HG03196 (cell line): ENCODE results near the gene PPP3R1.

Source experiments
- ATAC-seq: cut with Tn5 transposase; IDR thresholded peaks from one replicate; pipeline ENCODE4 v1.9.1; 2021; ENCODE audit not compliant: unreplicated experiment

The PPP3R1 gene

DNA sequence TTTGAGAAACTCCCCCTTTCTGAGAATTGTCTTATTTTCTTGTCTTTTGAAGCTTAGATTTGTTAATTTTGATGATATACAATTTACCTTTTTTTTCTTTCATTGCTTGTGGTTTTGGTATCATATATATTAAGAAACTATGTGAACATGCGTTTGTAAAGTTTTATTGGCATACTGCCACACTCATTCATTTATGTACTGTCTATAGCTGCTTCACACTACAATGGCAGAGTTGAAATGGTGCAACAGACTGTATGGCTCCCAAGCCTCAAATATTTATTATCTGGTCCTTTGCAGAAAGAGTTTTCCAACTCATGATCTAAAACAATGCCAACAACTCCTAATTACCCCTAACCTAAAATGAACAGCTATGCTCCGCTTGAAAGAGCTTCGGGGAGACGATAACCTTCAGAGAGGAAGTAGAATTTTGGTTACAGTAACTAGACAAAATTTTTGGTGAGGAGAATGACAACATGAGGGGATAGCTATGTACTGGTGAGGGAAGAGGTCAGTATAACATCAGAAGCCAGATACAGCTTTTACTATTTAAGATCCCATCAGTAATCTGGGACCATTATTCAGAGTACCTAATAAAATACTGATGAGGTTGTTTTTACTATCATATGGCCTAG is 16.1 kb downstream of the PPP3R1 start:
- ATAC-seq, result no peak

DNA sequence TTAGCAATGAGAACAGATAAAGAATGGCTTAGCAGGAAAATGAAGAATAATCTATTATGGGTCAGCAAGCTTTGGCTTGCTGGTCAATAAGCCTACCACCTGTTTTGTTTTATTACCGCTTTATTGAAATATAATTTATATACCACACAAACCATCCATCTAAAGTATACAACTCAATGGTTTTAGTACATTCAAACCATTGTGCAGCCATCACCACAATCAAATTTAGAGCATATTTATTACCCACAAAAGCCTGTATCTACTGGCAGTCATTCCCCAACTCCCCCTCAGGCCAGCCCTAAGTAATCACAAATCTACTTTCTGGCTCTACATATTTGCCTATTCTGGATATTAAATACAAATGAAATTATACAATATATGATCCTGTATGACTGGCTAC is 17.2 kb downstream of the PPP3R1 start:
- no peak for ATAC-seq

GRCh38 chr2:68234405-68234804 is 17.9 kb downstream of the PPP3R1 start:
- no peak for ATAC-seq

- ATAC-seq, result no peak
Measured at GRCh38 chr2:68231061-68231372, 21.3 kb downstream of the PPP3R1 start.

DNA sequence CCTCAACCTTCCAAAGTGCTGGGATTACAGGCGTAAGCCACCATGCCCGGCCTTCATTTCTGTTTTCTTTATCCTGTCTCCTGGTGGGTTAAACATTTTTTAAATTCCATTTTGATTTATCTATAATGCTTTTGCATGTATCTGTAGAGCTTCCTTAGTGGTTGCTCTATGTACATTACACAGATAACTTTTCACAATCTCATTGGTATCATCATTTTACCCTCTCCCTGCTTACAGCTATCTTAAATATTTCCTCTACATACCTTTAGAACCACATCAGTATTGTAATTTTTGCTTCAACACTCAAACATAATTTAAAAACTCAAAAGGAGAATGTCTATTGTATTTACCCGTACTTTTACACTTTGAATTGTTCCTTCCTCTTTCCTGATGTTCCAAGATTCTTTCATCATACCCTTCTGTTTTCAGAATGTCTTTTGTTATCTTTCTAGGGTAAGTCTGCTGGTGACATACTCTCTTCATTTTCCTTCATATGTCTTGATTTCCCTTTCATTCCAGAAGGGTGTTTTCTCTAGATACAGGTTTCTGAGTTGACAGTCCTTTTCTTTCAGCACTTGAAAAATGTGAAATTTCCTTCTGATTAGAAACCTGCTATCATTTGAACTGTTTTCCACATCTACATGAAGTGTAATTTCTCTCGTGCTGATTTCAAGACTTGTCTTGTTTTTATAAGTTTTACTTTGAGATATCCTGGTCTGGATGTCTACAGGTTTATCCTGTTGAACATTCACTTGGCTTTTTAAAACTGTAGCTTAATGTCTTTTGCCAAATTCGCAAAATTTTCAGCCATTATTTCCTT is 21.9 kb downstream of the PPP3R1 start:
- no peak for ATAC-seq

GRCh38 chr2:68226794-68227193 is 25.5 kb downstream of the PPP3R1 start:
- no peak for ATAC-seq

DNA sequence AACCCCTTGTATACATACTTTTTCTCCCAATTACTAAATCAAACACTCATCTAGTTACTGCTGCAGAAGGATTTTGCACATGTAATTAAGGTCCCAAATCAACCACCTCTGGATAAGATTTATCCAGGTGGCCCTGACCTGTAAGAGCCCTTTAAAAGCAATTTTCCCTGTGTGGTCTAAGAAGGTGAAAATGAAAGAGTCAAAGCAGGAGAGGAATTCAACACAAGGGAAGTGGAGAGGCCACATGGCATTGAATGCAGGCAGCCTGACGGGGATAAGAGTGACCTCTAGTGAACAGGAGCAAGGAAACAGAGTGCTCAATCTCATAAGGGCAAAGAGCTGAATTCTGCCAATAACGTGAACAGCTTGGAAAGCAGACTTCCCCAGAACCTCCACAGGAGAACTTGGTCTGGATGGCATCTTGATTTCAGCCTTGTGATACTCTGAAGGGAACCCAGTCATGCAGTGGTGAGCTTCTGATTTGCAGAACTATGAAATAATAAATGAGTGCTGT is 27.2 kb downstream of the PPP3R1 start:
- ATAC-seq, result peak; percentile 83

GRCh38 chr2:68223419-68223818 is 28.9 kb downstream of the PPP3R1 start:
- no peak for ATAC-seq

GRCh38 chr2:68222287-68222686 is 30.0 kb downstream of the PPP3R1 start:
- no peak for ATAC-seq

- no peak for ATAC-seq
Measured at GRCh38 chr2:68218343-68218901, 33.9 kb downstream of the PPP3R1 start.

DNA sequence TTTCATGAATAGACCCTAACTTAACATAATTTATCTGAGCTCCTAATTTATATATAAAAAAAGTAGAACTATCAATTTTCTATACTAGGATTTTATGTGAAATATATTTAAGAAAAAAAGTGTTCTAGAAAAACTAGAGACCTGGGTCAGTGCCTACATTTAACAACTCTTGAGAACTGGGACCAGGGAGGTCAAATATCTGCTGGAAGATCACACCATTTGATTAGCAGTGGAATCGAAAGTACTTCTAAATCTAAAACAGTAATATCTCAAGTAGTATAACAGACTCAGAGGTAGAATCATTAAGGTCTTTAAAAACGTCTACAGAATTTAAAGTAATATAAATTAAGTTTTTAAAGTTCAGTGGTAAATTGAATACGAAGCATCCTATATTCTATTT is 34.6 kb downstream of the PPP3R1 start:
- ATAC-seq, result no peak

- ATAC-seq, result no peak
Measured at GRCh38 chr2:68216454-68217310, 35.6 kb downstream of the PPP3R1 start.

DNA sequence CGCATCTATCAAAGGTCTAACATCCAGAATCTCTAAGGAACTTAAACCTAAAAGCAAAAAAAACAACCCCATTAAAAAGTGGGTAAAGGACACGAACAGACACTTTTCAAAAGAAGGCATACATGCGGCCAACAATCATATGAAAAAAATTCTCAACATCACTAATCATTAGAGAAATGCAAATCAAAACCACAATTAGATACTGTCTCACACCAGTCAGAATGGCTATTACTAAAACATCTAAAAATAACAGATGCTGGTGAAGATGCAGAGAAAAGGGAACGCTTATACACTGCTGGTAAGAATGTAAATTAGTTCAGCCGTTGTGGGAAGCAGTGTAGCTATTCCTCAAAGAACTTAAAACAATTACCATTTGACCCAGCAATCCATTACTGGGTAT is 38.0 kb downstream of the PPP3R1 start:
- ATAC-seq, result peak; percentile 79

DNA sequence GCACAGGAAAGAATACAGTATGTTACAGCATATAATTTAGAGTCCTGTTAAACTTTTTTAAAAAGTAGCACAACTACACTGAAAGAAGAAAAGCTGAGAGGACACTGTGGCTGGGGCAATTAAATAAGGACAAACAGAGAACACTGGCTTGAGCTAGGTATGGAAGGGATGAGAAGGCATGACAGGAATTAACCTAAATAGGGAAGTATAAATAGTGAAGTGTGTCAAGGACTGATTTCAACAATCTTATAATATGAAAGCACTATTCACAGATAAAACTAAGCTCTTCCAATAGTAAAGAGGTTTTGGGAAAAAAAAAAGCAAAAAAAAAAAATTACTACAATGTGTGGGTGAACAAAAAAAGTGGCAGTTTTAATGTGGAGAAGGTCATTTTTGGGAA is 45.5 kb downstream of the PPP3R1 start:
- no peak for ATAC-seq

DNA sequence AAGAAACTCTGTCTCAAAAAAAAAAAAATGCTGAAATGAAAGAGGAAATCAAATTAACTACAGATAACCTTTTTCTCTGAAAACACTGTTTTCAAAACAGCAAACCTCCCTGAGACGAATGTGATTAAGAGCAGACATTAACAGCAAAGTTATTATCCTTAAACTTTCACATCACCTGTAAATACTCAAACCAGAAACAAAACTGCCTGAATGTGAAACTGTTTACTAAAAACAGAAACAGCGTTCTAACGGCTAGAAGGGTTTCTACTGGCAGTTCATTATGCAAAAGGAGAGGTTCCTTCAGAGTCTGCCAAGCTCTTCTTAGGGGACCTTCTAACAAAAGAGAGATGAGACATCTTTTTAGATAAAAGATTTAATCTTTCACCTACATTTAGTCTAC is 48.7 kb downstream of the PPP3R1 start:
- ATAC-seq, result peak; percentile 94

GRCh38 chr2:68200157-68200787 is 52.1 kb downstream of the PPP3R1 start:
- ATAC-seq, result no peak

- no peak for ATAC-seq
Measured at GRCh38 chr2:68196120-68196716, 56.1 kb downstream of the PPP3R1 start.

DNA sequence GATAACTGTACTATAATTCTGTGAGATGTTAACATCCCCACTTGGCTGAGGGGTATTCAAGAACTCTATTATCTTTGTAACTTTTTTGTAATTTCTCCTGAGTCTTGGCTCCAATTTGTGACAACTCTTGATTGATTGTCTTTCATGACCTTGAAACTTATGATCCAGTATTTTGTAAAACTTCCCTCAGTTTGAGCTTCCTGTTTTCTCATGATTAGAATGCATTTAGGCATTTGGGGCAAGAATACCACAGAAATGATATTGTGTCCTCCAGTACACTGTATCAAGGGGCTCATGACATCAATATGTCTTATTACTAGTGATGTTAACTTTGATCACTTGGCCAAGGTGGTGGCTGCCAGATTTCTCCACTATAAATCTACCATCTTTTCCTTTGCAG is 57.2 kb downstream of the PPP3R1 start:
- ATAC-seq, result no peak

DNA sequence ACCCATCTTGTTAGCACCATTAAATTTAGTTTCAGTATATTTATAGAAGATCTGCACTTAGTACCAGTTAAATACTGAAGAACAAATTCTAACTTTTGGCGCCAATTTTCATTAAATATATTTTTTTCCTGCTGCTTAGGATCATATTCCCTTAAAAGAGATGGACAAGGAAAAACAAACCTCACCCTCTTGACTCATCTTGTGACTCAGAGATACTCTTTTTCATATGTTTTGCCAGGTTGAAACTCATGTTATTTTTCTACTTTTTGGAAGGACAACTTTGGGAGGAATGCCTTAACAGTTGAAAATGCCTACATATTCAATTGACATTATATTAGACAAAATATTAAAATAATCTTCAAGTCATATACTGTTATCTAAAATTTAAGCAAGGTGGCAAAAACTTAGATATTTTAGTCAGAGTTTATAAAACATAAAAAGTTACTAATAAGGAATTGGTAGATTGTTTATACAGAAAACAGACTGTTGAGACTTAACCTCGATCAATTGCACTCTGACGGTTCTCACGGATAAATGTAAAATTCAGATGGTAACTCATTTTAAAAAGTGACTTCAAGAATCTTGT is 58.5 kb downstream of the PPP3R1 start:
- ATAC-seq, result no peak

- no peak for ATAC-seq
Measured at GRCh38 chr2:68193144-68193543, 59.2 kb downstream of the PPP3R1 start.
